ENCODE measurements around the gene SLC25A30. TPM values are rescaled to one million over a fixed set of nuclear protein-coding genes. Genes with fewer than 3 reads are reported as not detected.

SLC25A30 gene
- total and polyA plus RNA-seq, 2 donors (not counting 1 experiment from before 2014, with no cell fraction given), result 11.2 to 16.9 TPM

- H3K36me3 ChIP-seq (replicated peaks in 1 of 2; ENCODE audit: control extremely low read depth in 1 of 2, control insufficient read depth in 1 of 2, extremely low read depth in 1 of 2, insufficient read depth in 2 of 2, low read length in 1 of 2), result no peaks in the 10 kb centered on the region
- no peaks in the 10 kb centered on the region for H3K4me1 ChIP-seq (ENCODE audit: control insufficient read depth in 2 of 2, insufficient read depth in 2 of 2, low read length in 2 of 2)
- peaks cover 0 to 5% (median 0%) of the 10 kb centered on the region in 3 donors for H3K9me3 ChIP-seq (ENCODE audit: control extremely low read depth in 1 of 3, control insufficient read depth in 2 of 3, insufficient read depth in 1 of 3, low read length in 2 of 3)
- no peak overlapping the region for H3K4me2 ChIP-seq (replicated peaks; ENCODE audit: low read depth, low read length, poor library complexity, severe bottlenecking)
- no peak overlapping the region for H3K9ac ChIP-seq (ENCODE audit: low read length)
- Mint-ChIP-seq H3K4me3 (no peak overlapping the region), H3K27ac (no peak overlapping the region), H3K27me3 (peaks cover 19% of the 10 kb centered on the region), H3K4me1 (no peaks in the 10 kb centered on the region), H3K9me3 (ENCODE audit: insufficient read depth) (peaks cover under 1% of the 10 kb centered on the region)
- H3K79me2 ChIP-seq (ENCODE audit: control insufficient read depth, insufficient read depth, low read length), result no peaks in the 10 kb centered on the region
- H3K27ac ChIP-seq (ENCODE audit: low read length in 2 of 2), result no peak overlapping the region
- ChIA-PET CTCF (no interaction called here), POLR2A (interaction anchor here (1.2 kb wide), 1 partner anchor 11 kb away, joined by 3 read pairs; no protein-coding TSS in a partner anchor)
- TF ChIP-seq CTCF (IDR thresholded peaks at IDR 0.05) (no peak), EZH2 (IDR thresholded peaks at IDR 0.05; ENCODE audit: borderline replicate concordance, insufficient read depth, low read depth, low read length, poor library complexity, severe bottlenecking) (no peak)
- DNase-seq, result no peak
- no peak overlapping the region for H3K4me3 ChIP-seq (ENCODE audit: control extremely low read depth in 1 of 5, extremely low read depth in 1 of 5, insufficient read depth in 1 of 5, low read depth in 2 of 5, low read length in 4 of 5)
- ATAC-seq (ENCODE audit: low read depth), result no peak
- intact Hi-C loops (cut with micrococcal nuclease), result no loop called here
- H3K27me3 ChIP-seq (replicated peaks in 1 of 4; ENCODE audit: control extremely low read depth in 1 of 4, control insufficient read depth in 3 of 4, insufficient read depth in 4 of 4, low read length in 3 of 4), result peaks cover 0 to under 1% (median 0%) of the 10 kb centered on the region in 4 experiments
- no peak overlapping the region for H2AFZ ChIP-seq (ENCODE audit: insufficient read depth, low read depth, low read length, poor library complexity, severe bottlenecking)
- H4K20me1 ChIP-seq (ENCODE audit: control insufficient read depth, insufficient read depth, low read length, poor library complexity, severe bottlenecking), result no peaks in the 10 kb centered on the region
- WGBS (ENCODE audit: insufficient coverage), result 60% methylated on average over 2 of the region's 4 CpGs
Observed at GRCh38 chr13:45451282-45451681, 33.1 kb upstream of the SLC25A30 start.

- no peak overlapping the region for H3K4me3 Mint-ChIP-seq
- Histone ChIP-seq H3K4me2 (replicated peaks; ENCODE audit: low read depth, low read length, poor library complexity, severe bottlenecking) (no peak overlapping the region), H3K4me1 (ENCODE audit: control insufficient read depth in 2 of 2, insufficient read depth in 2 of 2, low read length in 2 of 2) (no peaks in the 10 kb centered on the region), H3K27ac (ENCODE audit: low read length in 2 of 2) (no peak overlapping the region), H3K27me3 (replicated peaks in 1 of 4; ENCODE audit: control extremely low read depth in 1 of 4, control insufficient read depth in 3 of 4, insufficient read depth in 4 of 4, low read length in 3 of 4) (peaks cover 0 to 6% (median 2%) of the 10 kb centered on the region in 4 experiments), H3K79me2 (ENCODE audit: control insufficient read depth, insufficient read depth, low read length) (no peaks in the 10 kb centered on the region), H4K20me1 (ENCODE audit: control insufficient read depth, insufficient read depth, low read length, poor library complexity, severe bottlenecking) (no peaks in the 10 kb centered on the region), H3K9ac (ENCODE audit: low read length) (no peak overlapping the region), H3K36me3 (replicated peaks in 1 of 2; ENCODE audit: control extremely low read depth in 1 of 2, control insufficient read depth in 1 of 2, extremely low read depth in 1 of 2, insufficient read depth in 2 of 2, low read length in 1 of 2) (no peaks in the 10 kb centered on the region), H2AFZ (ENCODE audit: insufficient read depth, low read depth, low read length, poor library complexity, severe bottlenecking) (no peak overlapping the region), H3K9me3 (ENCODE audit: control extremely low read depth in 1 of 3, control insufficient read depth in 2 of 3, insufficient read depth in 1 of 3, low read length in 2 of 3) (peaks cover 0 to 7% (median 0%) of the 10 kb centered on the region in 3 donors), H3K4me3 (ENCODE audit: control extremely low read depth in 1 of 5, extremely low read depth in 1 of 5, insufficient read depth in 1 of 5, low read depth in 2 of 5, low read length in 4 of 5) (no peak overlapping the region)
- H3K9me3 Mint-ChIP-seq (ENCODE audit: insufficient read depth), result no peaks in the 10 kb centered on the region
- no peak overlapping the region for H3K27ac Mint-ChIP-seq
- ATAC-seq (ENCODE audit: low read depth), result no peak
- TF ChIP-seq CTCF (IDR thresholded peaks at IDR 0.05) (no peak), EZH2 (IDR thresholded peaks at IDR 0.05; ENCODE audit: borderline replicate concordance, insufficient read depth, low read depth, low read length, poor library complexity, severe bottlenecking) (no peak)
- no peak for DNase-seq
- ChIA-PET POLR2A (no interaction called here), CTCF (interaction anchor here (1.0 kb wide), 1 partner anchor 16 kb away, joined by 3 read pairs; the partner anchor contains the start of gene COG3)
- H3K4me1 Mint-ChIP-seq, result no peaks in the 10 kb centered on the region
- H3K27me3 Mint-ChIP-seq, result peaks cover 27% of the 10 kb centered on the region
- intact Hi-C loops (cut with micrococcal nuclease), result no loop called here
- 100% methylated on average over 1 of the region's 1 CpG for WGBS (ENCODE audit: insufficient coverage)
Observed at GRCh38 chr13:45448965-45449559, 30.9 kb upstream of the SLC25A30 start.

All from B cell (primary cell).